ENCODE results near the gene CYB5A. TPM values are rescaled to one million over a fixed set of nuclear protein-coding genes. Genes with fewer than 3 reads are reported as not detected.

The CYB5A gene
- total RNA-seq, 4 donors from 2014 or later = 171 to 732 (median 331) TPM

DNA sequence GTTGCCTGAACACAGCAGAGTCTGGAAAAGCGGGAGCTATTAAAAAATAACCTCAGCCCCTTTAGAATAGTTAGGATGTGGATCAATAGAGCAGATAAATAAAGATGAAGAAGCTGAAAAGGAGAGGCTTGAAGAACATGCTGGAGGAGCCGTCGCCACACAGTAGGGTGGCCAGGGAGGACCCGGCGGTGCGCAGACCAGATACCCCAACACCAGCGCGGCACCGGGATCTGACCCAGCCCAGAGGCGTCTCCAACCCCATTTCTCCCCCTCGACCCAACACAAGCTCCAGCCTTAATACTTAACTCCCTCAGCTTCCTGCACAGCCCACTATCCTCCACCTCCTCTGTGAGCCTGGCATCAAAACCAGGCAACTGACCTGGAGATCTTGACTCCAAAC, 16.0 kb downstream of the CYB5A start:
- H3K4me1 ChIP-seq = peaks cover 0 to 8% (median 0%) of the 10 kb centered on the region in 4 donors
- TF ChIP-seq POLR2A (IDR thresholded peaks at IDR 0.05) = no peak
- TF ChIP-seq, protein P1, sequence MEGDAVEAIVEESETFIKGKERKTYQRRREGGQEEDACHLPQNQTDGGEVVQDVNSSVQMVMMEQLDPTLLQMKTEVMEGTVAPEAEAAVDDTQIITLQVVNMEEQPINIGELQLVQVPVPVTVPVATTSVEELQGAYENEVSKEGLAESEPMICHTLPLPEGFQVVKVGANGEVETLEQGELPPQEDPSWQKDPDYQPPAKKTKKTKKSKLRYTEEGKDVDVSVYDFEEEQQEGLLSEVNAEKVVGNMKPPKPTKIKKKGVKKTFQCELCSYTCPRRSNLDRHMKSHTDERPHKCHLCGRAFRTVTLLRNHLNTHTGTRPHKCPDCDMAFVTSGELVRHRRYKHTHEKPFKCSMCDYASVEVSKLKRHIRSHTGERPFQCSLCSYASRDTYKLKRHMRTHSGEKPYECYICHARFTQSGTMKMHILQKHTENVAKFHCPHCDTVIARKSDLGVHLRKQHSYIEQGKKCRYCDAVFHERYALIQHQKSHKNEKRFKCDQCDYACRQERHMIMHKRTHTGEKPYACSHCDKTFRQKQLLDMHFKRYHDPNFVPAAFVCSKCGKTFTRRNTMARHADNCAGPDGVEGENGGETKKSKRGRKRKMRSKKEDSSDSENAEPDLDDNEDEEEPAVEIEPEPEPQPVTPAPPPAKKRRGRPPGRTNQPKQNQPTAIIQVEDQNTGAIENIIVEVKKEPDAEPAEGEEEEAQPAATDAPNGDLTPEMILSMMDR (IDR thresholded peaks at IDR 0.05) = no peak

DNA sequence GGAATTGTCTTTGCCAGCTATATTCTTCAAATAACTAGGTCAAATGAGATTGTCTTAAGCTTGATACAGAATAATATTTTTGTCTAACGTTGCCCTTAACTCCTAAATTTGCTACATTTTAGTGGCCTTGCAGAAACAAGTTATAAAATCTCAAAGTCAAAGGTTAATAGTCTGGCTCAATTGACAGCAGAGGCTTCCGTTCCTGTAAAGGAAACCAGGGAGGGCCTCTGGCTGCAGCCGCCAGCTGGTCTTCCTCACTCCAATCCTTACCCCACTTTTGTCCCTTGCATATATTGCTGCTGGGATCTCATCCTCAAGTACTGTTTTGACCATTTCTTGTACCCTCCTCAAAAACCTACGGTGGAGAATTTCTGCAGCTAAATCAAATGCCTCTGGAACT, 17.1 kb downstream of the CYB5A start:
- H3K27me3 ChIP-seq = no peaks in the 10 kb centered on the region
- H3K27ac ChIP-seq = no peak overlapping the region
- H3K9me3 ChIP-seq = no peaks in the 10 kb centered on the region
- no peaks in the 10 kb centered on the region for H3K36me3 ChIP-seq
- peaks cover 0 to 8% (median 0%) of the 10 kb centered on the region in 4 donors for H3K4me1 ChIP-seq
- no peak for DNase-seq
- TF ChIP-seq, protein P1 (IDR thresholded peaks at IDR 0.05) = no peak
- no peak for TF ChIP-seq POLR2A (IDR thresholded peaks at IDR 0.05)
- no peak overlapping the region for H3K4me3 ChIP-seq

More for the DNA sequence above, 16.0 kb downstream of the CYB5A start:
- H3K36me3 ChIP-seq = no peaks in the 10 kb centered on the region
- H3K27ac ChIP-seq = no peak overlapping the region
- no peaks in the 10 kb centered on the region for H3K27me3 ChIP-seq
- no peak for DNase-seq
- no peak overlapping the region for H3K4me3 ChIP-seq
- no peaks in the 10 kb centered on the region for H3K9me3 ChIP-seq

DNA sequence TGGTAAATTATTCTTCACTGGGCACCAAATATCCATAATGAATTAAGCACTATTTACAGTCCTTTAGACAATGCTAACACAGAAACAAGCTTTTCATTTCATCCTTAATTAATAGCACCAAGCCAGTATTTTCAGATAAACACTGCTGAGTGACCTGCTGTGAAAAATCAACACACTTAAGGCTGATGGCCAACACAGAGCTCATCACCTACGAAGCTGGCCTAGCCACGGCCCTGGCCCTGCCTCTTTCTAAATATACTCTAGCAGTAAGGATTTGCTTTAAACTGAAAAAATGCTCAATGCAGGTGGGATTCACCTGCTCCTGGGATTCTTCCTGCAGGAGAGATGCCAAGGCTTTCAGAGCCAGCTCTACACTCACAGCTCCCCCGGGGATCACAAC, 18.4 kb downstream of the CYB5A start:
- no peak overlapping the region for H3K4me3 ChIP-seq
- no peaks in the 10 kb centered on the region for H3K9me3 ChIP-seq
- H3K27me3 ChIP-seq = no peaks in the 10 kb centered on the region
- DNase-seq = no peak
- H3K36me3 ChIP-seq = no peaks in the 10 kb centered on the region
- TF ChIP-seq POLR2A (IDR thresholded peaks at IDR 0.05) = no peak
- TF ChIP-seq, protein P1 (IDR thresholded peaks at IDR 0.05) = no peak
- H3K4me1 ChIP-seq = peaks cover 0 to 9% (median 0%) of the 10 kb centered on the region in 4 donors
- H3K27ac ChIP-seq = no peak overlapping the region

DNA sequence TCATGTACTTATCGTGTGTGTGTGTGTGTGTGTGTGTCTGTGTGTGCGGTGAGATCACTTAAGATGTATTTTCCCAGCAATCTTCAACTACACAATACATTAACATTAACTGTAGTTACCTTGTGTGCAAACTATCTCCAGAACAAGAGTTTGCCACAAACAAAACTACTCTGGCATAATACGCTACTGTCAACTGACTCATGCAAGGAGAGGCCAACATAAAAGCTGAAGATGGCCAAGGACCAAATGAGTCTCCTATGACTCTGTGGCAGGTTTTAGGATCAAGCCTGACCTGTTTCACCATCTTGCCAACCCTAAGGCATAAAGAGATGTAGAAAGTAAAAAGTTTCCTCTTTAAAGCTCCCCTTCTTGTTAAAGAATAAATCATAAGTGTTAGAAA, 20.1 kb downstream of the CYB5A start:
- H3K4me3 ChIP-seq = no peak overlapping the region
- no peak for TF ChIP-seq POLR2A (IDR thresholded peaks at IDR 0.05)
- TF ChIP-seq, protein P1 (IDR thresholded peaks at IDR 0.05) = no peak
- H3K27ac ChIP-seq = no peak overlapping the region
- no peak for DNase-seq
- H3K36me3 ChIP-seq = no peaks in the 10 kb centered on the region
- H3K9me3 ChIP-seq = no peaks in the 10 kb centered on the region
- peaks cover 0 to 7% (median 0%) of the 10 kb centered on the region in 4 donors for H3K4me1 ChIP-seq
- H3K27me3 ChIP-seq = no peaks in the 10 kb centered on the region

DNA sequence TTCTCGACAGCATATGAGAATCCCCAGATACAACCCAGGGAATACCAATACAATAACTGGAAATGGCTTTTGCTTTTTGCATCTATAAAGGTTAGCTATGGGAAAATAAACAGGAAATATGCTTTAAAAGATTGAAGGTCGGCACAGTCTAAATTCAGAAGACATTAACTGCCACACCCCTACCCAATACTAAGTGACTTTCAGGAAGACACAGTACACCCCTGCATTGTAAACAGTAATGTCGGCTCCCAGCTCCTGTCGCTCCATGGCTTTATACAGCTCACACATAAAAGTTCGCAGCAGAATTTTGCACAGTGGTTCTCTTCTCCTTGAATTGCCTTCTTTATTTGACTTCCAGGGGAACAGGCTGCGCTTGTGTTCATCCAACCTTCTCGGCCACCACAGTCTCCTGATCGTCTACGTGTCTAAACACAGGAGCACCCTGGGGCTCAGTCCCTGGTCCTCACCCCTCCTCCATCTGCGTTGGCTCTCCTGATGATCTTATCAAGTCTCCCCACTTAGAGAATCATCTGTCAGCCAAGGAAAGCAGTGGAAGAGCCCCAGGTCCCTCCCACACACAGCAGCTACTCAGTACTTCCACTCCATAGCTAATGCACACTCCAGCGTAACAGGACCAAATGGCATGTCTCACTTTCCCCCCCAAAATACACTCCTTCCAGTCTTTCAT, 22.7 kb downstream of the CYB5A start:
- Histone ChIP-seq H3K27me3 (no peaks in the 10 kb centered on the region), H3K36me3 (no peaks in the 10 kb centered on the region), H3K4me1 (peaks cover 0 to 7% (median 0%) of the 10 kb centered on the region in 4 donors), H3K4me3 (no peak overlapping the region), H3K27ac (peak overlapping the region in 1 of 4 donors; percentile 8), H3K9me3 (no peaks in the 10 kb centered on the region)
- TF ChIP-seq, protein P1 (IDR thresholded peaks at IDR 0.05) = no peak
- TF ChIP-seq POLR2A (IDR thresholded peaks at IDR 0.05) = no peak
- DNase-seq = no peak
